CD4-positive, alpha-beta T cell treated with Interferon gamma for 1 hour (primary cell): Measurements from ENCODE around the gene MRPS26.
"Not testable (repeated sequence)": the region's sequence is repeated elsewhere in the genome, so short reads cannot be mapped to it uniquely, and the experiment has no call there.

ENCODE experiments used
- DNase-seq: peaks from one replicate; pipeline ENCODE4 v3.0.0-alpha.2; 2020

MRPS26 gene

DNA sequence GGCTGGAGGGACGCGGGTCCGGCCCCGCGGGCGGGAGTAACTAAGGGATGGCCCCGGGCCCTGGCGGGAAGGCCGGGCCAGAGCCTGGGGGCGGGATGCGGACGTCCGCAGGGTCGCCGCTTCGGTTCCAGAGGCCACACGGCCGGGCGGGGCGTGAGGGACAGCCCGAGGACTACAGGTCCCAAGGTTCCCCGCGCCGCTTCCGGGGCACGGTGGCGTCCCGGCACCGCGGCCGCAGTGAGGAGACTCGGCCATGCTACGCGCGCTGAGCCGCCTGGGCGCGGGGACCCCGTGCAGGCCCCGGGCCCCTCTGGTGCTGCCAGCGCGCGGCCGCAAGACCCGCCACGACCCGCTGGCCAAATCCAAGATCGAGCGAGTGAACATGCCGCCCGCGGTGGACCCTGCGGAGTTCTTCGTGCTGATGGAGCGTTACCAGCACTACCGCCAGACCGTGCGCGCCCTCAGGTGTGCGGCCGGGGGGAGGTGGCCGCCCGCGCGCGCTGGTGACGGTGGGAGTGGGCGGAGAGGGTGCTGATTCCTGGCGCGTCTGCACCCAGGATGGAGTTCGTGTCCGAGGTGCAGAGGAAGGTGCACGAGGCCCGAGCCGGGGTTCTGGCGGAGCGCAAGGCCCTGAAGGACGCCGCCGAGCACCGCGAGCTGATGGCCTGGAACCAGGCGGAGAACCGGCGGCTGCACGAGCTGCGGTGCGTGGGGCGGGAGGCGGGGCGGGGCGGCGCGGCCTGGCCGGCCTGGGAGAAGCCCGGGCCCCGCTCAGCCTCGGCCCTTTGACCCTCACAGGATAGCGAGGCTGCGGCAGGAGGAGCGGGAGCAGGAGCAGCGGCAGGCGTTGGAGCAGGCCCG, at the start of gene MRPS26:
MRPS26 (plus strand) TSS at position 237 of the 861 bp plus-strand sequence; CDS start at position 254, 17 bp downstream.
- DNase-seq: peak; percentile 66

DNA sequence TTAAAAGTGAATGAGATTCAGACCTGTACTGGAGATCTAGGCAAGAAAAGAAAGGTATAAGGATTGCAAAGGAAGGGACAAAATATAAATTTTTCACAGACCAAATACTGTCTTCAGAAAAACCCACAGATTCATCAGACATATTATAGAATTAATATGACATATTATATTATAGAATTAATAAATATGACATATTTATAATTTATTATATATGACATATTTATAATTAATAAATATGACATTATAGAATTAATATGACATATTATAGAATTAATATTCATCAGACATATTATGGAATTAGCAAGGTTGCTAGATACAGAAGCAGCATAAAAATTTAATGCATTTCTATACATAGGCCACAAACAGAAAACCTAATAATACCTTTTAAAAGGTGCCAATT, 47.1 kb upstream of the MRPS26 start:
- DNase-seq: no peak

DNA sequence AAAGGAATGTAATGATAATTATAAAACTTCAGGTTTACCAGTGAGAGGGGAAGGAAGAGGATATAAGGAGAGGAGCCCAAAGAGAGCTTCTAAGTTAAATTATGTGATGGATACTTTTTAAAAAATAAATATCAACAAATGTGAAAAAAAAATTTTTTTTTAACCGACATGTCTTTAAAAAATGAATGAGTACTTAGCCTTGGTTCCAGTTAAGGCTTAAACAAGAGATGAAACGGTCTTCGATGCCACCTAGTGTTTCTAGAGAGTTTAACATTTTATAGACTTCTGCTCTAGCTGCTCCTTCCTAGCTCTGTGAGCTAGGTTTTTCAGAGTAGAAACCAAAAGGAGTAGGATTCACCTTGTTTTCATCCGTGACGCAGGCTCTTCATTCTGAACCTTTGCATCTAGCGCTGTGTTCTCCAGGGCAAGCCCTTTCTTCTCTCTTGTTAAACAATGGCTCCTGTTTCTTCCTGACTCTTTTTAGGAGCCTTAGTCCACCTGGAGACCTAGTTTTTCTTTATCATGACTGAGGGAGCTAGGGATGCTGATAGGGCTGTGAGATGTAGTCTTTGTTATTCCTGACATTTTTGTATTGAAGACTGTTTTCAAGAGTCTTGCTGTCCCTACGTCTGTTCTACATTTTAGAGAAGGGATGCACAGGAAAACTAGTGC, 44.9 kb upstream of the MRPS26 start:
- no peak for DNase-seq

DNA sequence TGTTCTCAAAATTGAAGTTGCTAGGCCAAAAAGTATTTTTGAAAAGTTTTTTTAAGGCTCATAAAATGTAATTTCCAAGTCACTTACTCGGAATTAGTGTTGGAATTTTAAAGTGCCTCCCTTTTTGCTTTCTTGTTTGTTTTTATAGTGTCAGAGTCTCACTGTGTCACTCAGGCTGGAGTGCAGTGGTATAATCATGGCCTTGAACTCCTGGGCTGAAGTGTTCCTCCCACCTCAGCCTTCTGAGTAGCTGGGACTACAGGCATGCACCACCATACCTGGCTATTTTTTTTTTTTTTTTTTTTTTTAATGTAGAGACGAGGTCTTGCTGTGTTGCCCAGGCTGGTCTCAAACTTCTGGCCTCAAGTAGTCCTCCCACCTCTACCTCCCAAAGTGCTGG, 42.4 kb upstream of the MRPS26 start:
- DNase-seq: no peak

DNA sequence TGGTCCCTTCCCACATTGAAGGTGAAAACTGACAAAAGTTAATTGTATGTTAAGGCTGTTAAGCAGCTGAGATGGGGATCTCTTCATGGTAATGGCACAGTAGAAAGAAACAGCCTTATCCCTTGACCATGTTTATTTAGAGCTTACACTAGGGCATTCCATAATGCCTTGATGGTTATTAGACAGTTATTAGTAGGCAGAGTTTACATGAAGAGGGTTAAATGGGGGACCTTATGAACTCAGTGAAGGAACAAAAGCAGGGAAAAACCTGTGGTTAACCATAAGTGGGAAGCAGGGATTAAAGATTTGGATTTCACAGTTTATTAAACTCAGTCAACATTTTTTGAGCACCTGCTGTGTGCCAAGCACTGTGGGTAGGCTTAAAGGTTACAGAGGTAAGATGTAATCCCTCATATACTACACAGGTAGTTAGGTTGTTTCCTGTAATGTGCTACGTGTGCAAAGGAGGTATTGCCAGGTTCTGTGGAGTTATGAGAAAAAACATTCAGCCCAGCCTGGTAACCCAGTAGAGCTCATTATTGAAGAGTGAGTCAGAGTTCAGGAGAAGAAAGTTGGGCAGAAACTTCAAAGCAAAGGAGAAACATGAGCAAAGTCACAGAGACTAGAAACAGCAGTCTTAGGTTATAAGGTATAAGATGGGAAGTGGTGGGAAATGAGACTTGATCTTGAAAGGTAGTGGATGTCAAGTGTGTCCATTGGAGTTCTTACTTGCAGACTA, 34.7 kb upstream of the MRPS26 start:
- no peak for DNase-seq

DNA sequence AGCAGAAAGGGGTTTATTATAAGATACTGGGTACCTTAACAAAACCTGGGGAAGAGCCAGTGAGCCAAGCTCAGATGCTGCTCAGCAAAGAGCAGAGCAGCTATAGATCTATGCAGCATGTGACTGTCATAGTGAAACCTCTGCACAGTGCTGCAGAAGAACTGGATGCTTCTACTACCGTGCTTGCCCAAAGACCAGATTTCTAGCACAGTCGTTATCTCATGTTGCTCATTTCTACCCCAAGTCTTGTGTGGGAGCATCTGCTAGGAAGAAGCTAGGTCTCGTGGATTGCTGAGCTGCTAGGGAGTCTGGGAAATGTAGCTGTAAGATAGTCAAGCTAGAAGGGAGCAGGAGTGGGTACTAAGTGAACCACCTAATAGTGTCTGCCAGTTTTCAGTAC, 34.1 kb upstream of the MRPS26 start:
- no peak for DNase-seq

DNA sequence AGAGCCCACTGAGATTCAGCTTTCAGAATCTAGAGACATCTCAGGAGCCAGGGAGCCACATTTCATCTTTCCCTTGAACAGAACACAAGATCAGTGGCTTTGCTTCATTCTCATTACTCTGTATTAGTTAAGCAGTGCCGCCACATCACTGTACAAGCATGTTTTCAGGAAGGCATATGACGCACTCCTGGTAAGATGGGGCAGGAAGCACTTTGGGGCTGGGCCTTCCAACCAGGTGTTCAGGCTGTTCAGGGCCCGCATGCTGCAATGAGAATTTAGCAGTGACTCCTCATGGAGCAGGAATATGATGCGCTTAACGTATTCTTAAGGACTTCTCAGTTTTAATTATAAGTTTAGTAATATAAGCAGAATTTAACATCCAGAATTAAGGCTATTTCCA, 32.1 kb upstream of the MRPS26 start:
- no peak for DNase-seq

DNA sequence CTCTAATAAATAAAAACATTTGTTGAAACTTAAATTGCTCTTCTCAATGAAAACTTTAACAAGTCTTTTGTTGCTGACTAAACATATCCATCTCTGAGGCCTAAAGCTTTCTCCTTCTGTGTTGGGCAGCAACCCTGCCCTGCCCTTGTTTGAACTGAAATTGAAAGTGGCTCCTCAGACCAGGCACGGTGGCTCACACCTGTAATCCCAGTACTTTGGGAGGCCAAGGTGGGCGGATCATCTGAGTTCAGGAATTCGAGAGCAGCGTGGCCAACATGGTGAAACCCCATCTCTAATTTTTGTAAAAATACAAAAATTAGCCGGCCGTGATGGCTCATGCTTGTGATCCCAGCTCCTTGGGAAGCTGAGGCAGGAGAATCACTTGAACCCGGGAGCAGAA, 31.7 kb upstream of the MRPS26 start:
- no peak for DNase-seq

DNA sequence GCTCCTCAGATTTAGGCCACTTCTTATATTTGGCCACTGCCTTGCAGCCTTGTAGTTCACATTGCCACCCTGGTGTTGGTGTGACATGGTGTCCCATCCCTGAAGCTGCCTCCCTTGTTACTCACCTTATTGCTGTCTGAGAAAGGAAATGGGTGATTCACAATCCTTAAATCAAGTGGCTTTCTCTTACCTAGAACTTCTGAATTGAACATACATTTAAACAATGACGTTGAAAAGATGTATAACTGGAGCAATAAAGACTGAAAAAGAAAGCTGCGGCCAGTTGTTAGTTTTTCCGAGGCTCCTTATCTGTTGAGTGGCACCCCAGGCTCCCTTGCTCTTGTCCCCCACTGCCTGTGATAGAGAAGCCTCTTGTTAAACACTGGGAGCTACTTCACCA, 31.2 kb upstream of the MRPS26 start:
- DNase-seq: no peak

DNA sequence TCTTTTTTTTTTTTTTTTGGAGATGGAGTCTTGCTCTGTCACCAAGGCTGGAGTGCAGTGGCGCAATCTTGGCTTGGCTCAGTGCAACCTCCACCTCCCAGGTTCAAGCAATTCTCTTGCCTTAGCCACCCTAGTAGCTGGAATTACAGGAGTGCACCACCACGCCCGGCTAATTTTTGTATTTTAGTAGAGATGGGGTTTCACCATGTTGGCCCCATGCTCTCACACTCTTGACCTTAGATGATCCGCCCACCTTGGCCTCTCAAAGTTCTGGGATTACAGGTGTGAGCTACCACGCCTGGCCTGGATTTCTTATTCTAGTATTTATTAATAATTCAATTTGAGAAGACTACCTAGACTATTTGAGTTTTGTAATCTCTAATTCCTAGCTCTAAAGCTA, 30.6 kb upstream of the MRPS26 start:
- not testable (repeated sequence) for DNase-seq

DNA sequence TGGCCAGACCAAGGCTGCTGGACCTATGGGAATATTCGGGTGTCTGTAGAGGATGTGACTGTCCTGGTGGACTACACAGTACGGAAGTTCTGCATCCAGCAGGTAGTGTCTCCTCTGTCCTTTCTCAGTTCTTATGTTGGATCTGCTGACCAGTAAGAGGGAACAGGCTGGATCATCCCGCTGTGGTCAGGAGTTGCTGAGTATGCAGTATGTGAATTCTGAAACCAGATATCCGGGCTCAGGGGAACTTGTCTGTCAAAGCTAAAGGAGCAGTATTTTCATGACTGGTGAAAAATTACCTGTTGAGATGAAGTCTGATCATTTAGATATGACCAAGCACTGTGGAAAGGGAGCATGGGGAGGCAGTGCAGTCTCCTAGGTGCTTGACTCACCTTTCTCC, 24.5 kb upstream of the MRPS26 start:
- no peak for DNase-seq

DNA sequence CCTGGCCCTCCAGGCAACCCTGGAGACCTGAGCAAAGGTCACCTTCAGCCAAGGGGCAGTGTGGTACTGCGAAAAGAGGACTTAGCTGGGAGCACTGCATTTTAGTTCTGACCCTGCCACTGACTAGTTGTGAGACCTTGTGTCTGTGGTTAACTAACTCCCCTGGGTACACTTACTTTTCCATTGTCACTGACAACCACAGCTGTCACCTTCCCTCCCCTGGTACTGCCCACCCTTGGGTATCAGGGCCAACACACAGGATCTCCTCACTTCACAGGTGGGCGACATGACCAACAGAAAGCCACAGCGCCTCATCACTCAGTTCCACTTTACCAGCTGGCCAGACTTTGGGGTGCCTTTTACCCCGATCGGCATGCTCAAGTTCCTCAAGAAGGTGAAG, 24.1 kb upstream of the MRPS26 start:
- DNase-seq: no peak

DNA sequence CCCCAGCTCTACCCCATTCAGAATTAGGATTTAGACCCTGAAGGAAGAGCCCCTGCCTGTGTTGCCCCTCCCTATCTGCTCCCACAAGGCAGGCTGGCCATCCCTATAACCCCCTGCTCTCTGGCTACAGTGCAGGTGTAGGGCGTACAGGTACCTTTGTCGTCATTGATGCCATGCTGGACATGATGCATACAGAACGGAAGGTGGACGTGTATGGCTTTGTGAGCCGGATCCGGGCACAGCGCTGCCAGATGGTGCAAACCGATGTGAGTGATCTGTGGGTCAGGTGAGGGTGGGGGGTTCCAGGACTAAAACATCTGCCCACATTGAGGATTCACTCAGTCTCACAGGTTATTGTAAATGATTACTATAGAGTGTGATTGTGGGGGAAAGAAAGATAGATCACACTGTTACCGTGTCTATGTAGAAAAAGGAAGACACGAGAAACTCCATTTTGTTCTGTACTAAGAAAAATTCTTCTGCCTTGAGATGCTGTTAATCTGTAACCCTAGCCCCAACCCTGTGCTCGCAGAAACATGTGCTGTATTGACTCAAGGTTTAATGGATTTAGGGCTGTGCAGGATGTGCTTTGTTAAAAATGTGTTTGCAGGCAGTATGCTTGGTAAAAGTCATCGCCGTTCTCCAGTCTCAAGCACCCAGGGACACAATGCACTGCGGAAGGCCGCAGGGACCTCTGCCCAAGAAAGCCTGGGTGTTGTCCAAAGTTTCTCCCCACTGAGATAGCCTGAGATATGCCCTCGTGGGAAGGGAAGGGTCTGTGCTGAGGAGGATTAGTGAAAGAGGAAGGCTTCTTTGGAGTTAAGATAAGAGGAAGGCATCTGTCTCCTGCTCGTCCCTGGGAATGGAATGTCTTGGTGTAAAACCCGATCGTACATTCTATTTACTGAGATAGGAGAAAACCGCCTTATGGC, 23.0 kb upstream of the MRPS26 start:
- DNase-seq: not testable (repeated sequence)

DNA sequence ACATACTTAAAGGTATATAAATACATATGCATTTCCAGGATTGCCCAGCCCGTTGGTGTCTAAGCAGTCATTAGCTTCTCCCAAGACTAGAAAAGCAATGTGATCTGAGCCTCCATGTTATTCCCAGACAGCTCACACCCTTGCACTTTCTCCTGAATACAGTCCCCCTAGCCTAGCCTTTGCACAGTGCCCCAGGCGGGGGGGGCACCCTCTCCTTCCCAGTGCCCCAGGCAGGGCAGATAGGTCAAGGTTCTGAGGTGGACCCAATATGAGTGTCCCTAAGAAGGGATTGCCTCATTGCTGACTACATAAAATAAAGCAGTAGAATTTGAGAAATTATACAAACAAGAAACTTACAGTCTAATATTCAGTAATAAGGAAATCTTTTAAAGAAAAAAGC, 17.9 kb upstream of the MRPS26 start:
- no peak for DNase-seq

DNA sequence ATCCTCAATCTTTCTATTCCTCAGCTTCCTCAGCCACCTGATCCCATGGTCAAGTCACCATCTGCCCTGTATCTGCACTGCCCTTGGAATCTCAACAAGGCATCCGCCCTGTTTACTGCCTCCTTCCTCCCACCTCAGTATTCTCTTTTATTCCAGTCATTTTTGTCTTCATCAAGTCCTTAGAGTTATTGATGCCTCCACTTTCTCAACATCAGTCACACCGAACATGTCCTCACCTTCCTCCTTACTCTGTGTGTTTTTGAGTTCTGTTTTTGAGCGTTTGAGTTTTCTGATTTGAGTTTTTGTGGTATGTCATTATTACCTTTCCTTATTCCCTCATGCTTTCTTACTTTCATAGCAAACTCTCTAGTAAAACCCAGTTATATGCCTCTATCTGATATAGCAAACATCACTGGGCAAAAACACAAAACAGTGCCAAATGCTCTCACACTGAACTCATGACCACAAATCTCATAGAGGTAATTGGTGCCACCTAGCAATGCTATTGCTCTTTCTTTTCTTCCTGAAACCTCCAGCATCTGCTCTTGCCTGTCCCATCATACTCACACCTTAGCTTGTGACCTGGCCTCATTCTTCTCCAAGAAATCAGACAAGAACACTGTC, 14.2 kb upstream of the MRPS26 start:
- DNase-seq: no peak

DNA sequence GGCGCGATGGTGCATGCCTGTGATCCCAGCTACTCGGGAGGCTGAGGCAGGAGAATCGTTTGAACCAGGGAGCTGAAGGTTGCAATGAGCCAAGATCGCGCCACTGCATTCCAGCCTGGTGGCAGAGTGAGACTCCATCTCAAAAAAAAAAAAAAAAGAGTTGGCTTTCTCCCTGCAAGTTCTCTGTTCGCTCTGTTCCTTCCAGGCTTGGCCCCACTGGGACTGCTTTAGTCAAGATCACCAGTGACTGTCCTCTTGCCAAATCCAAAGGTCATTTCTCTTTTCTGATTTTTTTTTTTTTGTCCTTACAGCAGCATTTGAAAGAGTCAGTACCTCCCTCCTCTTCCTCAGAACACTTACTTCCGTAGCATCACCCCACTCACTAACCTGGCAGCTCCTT, 13.2 kb upstream of the MRPS26 start:
- no peak for DNase-seq

DNA sequence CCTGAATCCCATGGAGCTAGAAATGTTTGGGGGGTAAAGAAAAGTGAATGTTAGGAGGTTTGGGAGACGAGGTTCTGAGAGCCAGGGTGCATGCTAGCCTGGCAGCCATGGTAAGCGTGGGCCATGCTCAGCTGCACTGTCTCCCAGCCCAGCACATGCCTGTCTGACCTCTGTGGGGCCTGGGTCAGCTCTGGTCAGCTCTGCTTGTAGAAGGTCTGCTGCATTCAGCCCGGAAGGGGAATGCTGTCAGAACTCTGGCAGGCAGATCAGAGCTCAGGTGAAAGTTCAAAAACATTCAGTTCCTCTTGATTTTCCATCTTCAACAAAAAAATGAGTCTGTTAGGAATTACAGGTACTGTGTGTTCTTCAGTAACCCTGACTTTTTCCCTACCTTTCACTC, 8.2 kb upstream of the MRPS26 start:
- no peak for DNase-seq

DNA sequence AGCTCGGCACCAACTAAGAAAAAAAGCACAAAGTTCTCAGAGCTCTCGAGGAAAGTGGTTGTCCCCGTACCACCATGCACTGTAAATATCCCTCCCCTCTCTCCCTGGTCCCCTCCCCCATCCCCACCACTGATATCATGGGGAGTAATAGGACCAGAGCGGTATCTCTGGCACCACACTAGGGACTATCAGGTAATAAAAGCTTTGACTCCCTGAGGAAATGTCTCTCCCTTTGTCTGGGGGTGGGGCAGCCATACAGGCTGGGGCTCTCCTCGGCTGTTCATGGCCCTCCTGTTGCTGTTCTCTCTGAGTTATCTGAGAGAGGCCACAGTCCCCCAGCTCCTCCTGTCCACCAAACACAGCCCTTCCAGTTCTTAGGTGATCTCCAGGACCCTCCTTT, 7.4 kb upstream of the MRPS26 start:
- no peak for DNase-seq

DNA sequence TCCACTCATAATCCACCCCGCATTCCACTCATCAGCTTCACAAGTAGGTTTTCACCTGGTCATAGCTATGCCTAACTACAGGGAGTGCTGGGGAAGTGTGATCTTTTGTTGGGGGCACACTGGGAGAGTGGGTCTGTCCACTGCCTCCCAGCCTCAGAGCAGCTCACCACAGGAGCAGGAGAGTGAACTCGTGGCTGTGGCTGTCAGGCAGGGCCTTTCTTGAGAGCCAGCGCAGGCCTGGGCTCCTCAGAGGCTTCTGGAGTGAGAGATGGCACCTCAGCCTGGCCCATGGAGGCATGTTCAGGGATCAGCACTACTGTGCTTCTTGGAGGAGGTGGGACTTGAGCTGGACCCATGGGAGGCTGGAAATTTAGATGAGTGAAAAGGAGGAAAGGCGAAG, 6.4 kb upstream of the MRPS26 start:
- no peak for DNase-seq

DNA sequence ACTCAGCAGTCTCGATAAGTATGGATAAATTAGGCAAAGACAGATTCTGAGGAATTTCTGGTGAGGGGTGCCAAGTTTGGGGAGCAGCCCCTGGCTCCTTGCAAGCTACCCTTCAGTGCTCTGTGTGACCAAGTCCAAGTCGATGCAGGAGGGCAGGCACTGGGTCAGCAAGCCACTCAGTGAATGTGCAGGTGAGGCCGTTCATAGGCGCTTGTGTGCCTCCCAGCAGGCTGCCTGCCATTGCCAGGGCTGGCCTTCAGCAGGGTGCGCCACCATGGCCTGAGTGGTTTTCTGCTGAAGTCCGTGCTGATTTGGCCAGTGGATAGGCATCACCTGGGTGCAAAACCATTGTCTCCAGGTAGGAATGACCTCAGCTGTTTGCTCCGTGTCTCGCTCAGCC, 5.8 kb upstream of the MRPS26 start:
- DNase-seq: no peak

DNA sequence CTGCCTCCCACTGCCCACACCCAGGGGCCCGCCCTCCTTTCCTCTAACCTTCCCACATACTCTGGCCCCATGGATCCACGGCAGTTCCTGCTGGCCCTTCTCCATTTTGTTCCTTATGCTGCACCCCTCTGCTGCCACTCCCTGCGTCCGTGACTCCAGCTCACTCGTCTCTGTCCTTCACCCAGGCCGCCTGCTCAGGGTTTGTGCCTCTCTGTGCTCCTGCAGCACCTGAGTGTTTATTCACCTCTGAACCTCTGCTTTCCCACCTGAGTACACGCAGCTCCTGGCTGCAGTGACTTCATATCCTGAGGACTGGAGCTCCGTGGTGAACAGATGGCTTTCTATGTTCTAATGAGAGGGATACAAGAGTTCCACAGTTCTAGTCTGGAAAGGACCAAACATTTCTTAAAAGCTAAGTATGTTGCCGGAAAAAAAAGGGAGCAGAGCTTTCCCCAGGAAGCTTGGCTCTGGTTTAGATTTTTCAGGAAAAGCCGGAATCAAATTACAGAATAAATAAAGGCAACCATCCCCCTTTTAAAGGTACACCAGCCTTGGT, 3.9 kb upstream of the MRPS26 start:
- no peak for DNase-seq

DNA sequence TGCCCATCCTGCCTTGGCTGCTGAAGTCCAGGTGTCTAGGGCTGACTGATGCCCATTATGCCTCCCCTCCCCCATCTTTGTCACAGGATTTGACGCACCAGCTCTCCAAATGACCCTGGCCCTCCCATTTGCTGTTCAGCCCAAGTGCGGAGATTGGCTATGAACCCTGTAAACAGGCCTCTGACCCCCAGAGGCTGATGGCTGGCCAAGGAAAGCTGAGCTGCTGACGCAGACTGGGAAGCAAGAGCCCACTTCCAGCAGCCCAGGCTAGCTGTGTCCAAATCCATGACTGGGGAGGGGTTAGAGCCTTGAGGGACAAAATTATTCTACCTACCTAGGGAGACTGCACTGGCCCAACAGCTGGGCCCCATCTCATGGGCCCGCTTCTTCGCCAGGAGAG, 3.2 kb upstream of the MRPS26 start:
- no peak for DNase-seq
